HG02943 (cell line): Measurements from ENCODE around the gene SCAMP2.
"Not testable (repeated sequence)": the region's sequence is repeated elsewhere in the genome, so short reads cannot be mapped to it uniquely, and the experiment has no call there.

Experiments
- ATAC-seq: cut with Tn5 transposase; IDR thresholded peaks from one replicate; pipeline ENCODE4 v1.9.1; 2021; ENCODE audit warnings: mild to moderate bottlenecking, low read depth, moderate library complexity; ENCODE audit not compliant: unreplicated experiment

The SCAMP2 gene

DNA sequence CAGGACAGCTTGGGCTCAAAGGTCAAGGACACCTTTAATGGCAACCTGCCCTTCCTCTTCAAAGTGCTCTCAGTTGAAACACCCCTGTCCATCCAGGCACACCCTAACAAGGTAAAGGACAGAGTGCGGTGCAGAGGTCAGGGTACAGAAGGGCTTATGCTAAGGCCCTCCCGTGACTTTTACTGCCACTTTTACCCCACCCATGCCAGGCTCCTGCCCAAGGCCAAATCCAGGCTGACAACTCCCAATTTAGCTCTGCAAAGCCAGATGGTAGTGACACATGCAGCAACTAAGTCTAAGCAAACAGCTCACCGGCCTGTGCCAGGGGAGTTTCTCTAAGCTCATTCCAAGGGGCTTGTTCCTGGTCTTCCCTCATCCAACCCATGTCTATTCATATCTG lies 18.3 kb upstream of the SCAMP2 start:
- ATAC-seq: no peak

- no peak for ATAC-seq
Observed at GRCh38 chr15:74890665-74890960, 17.4 kb upstream of the SCAMP2 start.

- peak; percentile 94 for ATAC-seq
Observed at GRCh38 chr15:74889883-74890664, 16.9 kb upstream of the SCAMP2 start, which contains the start of gene MPI. MPI (plus strand) TSS chr15:74890042; CDS start chr15:74890074, 32 bp downstream.

- peak; percentile 23 for ATAC-seq
Observed at GRCh38 chr15:74889390-74889882, 16.3 kb upstream of the SCAMP2 start.

GRCh38 chr15:74888716-74889115 lies 15.6 kb upstream of the SCAMP2 start:
- no peak for ATAC-seq

DNA sequence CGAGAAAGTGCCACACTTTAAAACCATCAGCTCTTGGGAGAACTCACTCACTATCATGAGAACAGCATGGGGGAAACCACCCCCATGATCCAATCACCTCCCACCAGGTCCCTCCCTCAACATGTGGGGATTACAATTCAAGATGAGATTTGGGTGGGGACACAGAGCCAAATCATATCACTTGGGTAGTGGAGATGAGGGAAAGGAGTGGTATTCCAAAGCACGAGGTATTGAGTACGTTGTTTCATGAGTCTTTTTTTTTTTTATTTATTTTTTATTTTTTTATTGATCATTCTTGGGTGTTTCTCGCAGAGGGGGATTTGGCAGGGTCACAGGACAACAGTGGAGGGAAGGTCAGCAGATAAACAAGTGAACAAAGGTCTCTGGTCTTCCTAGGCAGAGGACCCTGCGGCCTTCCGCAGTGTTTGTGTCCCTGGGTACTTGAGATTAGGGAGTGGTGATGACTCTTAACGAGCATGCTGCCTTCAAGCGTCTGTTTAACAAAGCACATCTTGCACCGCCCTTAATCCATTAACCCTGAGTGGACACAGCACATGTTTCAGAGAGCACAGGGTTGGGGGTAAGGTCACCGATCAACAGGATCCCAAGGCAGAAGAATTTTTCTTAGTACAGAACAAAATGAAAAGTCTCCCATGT lies 14.5 kb upstream of the SCAMP2 start:
- ATAC-seq: not testable (repeated sequence)

- ATAC-seq: no peak
Observed at GRCh38 chr15:74885461-74885860, 12.3 kb upstream of the SCAMP2 start.

DNA sequence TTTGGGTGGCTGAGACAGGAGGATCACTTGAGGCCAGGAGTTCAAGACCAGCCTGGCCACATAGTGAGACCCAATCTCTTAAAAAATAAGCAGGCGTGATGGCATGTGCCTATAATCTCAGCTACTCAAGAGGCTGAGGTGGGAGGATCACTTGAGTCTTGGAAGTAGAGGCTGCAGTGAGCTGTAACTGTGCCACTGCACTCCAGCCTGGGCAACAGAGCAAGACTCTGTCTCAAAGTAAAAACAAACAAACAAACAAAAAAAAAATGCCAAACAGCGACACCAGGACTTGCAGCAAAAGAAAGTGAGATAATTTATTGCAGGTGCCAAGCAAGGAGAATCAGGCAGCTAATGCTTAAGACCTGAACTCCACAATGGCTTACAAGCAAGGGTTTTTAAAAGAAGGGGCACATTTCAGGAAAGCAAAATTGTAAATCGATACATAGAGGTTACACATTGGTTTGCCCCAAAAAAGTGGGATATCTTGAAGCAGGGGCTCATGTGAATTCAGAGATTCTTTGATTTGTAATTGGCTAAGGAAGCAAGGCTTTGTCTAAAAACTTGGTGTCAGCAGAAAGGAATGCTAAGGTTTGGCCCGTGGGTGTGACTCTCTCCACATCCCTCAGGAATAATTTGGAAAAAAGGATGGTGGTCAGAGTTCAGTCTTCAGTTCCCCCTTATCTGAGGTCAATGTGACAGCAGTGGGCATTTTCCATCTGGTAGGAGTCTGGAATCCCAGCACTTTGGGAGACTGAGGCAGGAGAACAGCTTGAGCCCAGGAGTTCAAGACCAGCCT lies 11.5 kb upstream of the SCAMP2 start:
- ATAC-seq: peak; percentile 6

DNA sequence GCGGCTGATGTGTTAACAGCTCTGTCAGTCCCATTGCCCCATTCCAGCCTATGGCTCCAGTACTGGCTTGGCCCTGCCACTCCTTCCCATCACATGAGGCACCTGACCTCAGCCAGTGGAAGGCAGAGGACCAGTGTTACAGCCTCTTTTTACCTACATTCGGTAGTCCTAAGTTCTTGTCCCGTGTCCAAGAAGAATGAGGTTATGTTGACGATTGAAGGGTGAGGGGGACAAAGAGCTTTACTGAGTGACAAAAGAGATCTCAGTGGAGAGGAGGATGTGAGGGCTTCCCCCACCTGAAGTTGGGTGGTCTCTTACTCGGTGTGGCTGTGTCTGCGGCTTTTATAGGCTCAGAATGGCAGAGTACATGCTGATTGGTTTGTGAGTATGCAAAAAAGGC lies 9.4 kb upstream of the SCAMP2 start:
- no peak for ATAC-seq

DNA sequence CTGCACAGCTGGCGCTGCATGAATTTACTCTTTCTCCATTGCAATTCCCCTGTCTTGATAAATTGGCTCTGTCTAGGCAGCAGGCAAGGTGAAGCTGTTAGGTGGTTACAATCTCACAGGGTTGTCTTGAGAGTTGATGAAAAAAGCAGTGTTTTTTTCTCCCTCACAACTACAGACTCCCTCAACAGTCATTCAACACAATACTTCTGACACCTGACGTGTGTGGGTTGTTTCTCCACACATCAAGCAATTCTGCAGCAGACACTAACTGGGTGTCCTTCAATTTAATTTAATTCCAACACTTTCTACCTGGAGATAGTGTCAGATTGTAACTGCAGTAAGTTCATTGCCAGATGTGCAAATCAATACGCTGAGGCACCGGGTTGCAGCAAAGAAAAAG lies 5.1 kb upstream of the SCAMP2 start:
- no peak for ATAC-seq

DNA sequence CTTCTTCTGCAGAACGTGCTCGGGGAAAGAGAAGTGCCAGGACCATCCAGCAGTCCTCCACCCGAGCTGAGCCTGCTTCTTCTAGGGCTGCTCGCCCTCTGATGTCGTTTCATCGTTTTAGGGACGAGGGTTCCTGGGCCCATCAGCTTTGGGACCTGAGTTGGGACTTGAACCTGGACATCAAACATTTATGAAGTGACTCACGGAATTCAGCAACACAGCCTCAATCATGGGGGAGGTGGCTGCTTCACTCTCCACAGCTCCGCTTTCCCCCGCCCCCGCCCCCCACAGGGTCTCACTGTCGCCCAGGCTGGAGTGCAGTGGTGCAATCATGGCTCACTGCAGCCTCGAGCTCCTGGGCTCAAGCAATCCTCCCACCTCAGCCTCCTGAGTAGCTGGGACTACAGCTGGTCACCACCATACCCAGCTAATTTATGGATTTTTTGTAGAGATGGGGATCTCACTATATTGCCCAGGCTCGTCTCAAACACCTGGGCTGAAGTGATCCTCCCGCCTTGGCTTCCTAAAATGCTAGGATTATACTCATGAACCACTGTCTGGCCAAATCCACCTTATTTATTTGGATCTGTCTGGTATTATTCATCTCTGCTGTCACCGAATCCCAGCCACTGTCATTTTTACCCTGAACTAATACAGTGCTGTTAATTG lies 725 bp upstream of the SCAMP2 start:
- ATAC-seq: no peak

DNA sequence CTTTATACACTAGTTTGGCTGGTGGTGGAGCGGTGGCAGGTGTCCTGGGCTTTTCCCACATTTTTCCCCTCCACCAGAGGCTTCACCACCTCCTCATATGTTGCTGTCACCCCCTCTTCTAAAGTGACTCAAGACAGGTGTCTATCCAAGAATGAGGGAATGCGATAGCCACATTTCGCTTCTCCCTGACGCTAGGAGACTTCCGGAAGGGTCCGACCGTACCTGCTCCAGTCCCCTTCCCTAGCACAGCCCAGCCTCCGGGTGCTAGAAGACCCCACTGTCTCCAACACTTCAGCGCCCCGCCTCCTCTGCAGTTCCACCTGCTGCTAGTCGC lies 496 bp downstream of the SCAMP2 start:
- no peak for ATAC-seq

DNA sequence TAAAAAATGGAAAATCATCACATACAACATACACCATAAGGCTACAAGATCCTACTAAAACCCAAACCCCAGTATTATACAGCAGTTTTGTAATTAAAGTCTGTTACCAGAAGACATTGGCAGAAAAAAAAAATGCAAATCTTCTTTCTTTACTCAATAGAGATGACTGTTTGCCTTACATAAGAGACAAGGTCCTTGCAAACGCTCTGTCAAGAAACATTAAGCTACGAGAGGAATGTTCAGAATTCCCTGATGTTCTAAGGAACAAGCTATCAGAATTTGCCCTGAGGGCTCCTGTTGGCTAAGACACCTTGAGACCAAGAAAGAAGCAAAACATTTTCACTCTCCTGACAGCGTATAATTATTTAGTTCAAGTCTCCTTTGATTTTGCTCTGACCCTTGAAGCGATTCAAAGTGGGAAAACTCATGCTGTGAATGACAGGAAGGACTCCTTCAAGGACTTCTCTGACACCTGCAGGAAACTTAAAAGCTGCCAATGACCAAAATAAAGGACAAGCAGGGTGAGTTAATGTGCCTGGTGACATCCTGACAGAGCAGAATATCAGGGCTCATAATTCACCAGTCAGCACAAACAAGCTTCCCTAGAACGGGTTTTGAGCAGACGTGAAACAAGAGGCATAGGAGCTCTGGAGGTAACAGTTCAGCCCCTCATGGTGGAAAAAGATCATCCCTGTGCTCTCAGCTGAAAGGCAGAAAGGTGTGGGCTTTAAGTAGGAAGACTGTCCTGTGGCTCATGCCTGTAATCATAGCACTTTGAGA lies 2.5 kb downstream of the SCAMP2 start:
- ATAC-seq: no peak

DNA sequence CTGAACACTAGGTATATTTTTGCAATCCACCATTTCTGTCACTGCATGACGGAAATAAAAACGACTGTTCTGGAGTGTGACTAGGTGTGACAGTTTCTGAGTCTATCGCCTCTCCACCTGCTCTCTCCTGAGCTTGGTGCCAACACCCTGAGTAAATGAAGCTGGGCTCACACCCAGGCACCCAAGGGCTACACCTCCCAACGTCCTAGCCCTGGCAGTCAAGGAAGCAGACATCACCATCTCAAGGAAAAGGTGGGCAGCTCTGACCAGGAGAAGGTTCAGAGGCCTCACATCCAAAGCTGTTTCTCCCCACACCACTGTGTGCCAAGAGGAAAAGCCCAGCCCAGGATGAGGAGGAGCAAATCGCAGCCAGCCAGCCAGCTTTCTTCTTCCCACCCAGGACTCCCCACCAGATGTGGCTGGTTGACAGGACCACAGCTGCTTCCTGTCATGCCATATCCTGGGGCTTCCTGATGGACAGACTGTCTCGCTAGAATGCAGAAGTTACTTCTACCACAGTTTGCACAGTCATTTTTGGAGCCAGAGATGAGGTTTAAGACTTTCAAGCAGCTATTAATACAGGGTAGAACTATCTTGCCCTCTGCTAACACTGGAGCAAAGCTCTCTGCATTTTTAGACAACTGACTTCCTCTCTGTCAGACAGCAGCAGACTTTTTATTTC lies 3.3 kb downstream of the SCAMP2 start:
- no peak for ATAC-seq

DNA sequence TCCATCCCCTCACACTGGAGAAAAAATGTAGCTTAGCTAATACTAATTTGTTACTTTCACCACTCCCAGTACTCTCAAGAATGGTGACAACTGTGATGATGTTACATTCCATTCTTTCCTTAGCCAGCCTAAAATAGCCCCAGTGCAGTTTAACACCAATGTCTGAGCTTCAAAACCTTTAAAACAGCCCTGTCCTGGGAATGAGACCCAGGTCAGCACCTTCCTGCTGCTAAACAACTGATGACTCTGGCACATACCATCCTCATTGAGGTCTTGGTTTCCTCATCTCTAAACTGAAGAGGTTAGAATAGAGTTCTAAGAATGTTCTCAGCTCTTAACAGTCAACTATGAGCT lies 3.8 kb downstream of the SCAMP2 start:
- no peak for ATAC-seq

GRCh38 chr15:74868059-74868458 lies 5.1 kb downstream of the SCAMP2 start:
- ATAC-seq: no peak

DNA sequence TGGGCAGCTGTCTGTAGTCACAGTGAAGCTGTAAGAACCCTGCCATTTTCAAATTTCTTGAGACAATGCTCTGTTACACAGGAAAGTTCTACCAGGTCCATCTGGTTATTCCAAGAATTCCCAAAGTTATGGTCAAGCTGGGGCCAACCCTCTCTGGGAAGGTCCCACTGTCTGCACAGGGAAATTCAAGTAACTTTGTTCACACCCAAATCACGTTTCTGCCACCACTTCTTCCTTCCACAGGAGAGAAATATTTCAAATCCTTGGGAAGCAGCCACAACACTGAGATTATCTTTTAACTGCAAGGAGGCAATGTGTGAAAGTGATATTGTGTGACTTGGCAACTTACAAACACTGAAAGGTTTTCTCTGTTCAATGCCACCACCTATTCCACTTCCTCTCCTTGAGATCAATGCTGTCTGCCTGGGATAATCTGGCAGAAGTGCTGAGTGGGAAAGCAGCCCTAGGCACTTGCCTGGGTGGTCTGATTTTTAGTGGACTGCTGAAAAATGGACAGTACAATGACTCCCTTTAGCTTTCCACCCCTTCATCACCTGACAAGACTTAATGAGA lies 5.6 kb downstream of the SCAMP2 start:
- ATAC-seq: no peak

DNA sequence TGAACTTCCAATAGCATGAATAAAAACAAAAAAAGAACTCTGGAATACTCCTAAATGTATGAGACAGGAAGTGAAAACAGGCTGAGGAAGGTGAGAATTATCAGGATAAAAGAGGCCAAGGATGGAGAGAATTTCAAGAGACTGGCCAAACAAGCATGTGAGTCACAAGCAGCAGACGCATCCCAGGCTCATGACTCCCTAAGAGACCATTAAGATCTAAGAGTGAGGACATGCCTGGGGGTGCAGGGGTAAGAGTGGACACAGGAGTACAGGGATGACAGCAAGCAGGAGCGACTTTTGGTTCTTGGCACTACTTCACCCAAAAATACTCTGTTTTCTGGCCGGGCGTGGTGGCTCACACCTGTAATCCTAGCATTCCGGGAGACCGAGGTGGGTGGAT lies 7.1 kb downstream of the SCAMP2 start:
- ATAC-seq: no peak

DNA sequence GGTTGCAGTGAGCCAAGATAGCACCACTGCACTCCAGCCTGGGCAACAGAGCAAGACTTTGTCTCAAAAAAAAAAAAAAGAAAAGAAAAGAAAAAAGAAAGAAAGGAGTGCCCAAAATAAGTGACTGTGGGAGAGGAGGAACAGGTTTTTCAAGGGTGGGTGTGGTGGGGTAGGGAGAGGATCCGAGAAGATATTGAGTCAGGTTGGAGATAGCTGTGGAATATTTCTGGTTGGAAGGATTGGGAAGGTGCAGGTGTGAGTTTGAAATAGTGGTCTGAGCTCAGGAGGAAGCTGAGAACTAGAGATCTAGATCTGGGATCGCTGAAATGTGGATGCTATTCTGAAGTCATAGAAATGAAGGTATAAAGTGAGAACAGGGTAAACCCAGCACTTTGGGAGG lies 7.8 kb downstream of the SCAMP2 start:
- ATAC-seq: no peak
